ENCODE results near the gene GDPGP1. TPM values are rescaled to one million over a fixed set of nuclear protein-coding genes. Genes with fewer than 3 reads are reported as not detected.

The GDPGP1 gene
- polyA plus RNA-seq, 4 donors: 4.9 to 8.6 (median 6.6) TPM

DNA sequence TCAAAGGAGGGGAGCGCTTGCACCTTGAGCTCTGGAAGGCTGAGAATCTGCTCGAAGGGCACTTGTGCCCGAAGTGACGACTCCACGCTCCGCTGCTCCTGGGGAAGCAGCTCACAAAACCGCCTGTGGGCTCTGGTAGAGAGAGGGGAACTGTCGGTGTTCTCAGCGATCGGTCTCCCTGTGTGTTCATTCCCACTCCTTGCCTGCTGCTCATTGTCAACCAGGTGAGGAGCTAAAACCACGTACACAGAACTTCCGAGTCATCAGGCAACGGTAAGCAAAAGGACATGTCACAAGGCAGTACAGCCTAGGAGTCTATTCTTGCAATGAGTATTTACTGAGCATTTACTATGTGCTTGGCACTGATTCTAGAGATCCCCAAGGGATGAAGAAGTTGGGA lies 1.8 kb upstream of the GDPGP1 start:
- 68 to 80% (median 75%) methylated on average over 13 of the region's 13 CpGs for WGBS, 3 donors
- Histone ChIP-seq H3K4me3 (ENCODE audit: low read depth in 1 of 3, low read length in 3 of 3) (peak overlapping the region in 2 of 3 donors; percentile 82 to 84), H3K36me3 (ENCODE audit: control insufficient read depth in 3 of 3, insufficient read depth in 2 of 3, low read depth in 1 of 3, low read length in 3 of 3) (peaks cover 14 to 57% (median 24%) of the 10 kb centered on the region in 3 donors), H3K27me3 (ENCODE audit: control insufficient read depth in 3 of 3, insufficient read depth in 3 of 3, low read length in 3 of 3) (no peaks in the 10 kb centered on the region), H3K27ac (ENCODE audit: low read depth in 1 of 3, low read length in 2 of 3) (peak overlapping the region in 2 of 3 donors; percentile 94 to 95), H3K9me3 (ENCODE audit: control insufficient read depth in 2 of 2, insufficient read depth in 1 of 2, low read depth in 1 of 2, low read length in 1 of 2) (no peaks in the 10 kb centered on the region), H3K4me1 (ENCODE audit: control insufficient read depth in 3 of 3, insufficient read depth in 2 of 3, low read depth in 1 of 3, low read length in 2 of 3) (peaks cover 2 to 37% (median 4%) of the 10 kb centered on the region in 3 donors)
- FAIRE-seq (no peak), DNase-seq (no peak)

- peak overlapping the region; percentile 94 to 99 (median 95) for H3K27ac ChIP-seq (ENCODE audit: low read depth in 1 of 3, low read length in 2 of 3)
- WGBS, 3 donors: 1 to 8% (median 4%) methylated on average over 9 of the region's 9 CpGs
- no peak for DNase-seq
- H3K36me3 ChIP-seq (ENCODE audit: control insufficient read depth in 3 of 3, insufficient read depth in 2 of 3, low read depth in 1 of 3, low read length in 3 of 3): peaks cover 14 to 56% (median 20%) of the 10 kb centered on the region in 3 donors
- H3K9me3 ChIP-seq (ENCODE audit: control insufficient read depth in 2 of 2, insufficient read depth in 1 of 2, low read depth in 1 of 2, low read length in 1 of 2): no peaks in the 10 kb centered on the region
- H3K4me3 ChIP-seq (ENCODE audit: low read depth in 1 of 3, low read length in 3 of 3): peak overlapping the region; percentile 82 to 90 (median 84)
- H3K27me3 ChIP-seq (ENCODE audit: control insufficient read depth in 3 of 3, insufficient read depth in 3 of 3, low read length in 3 of 3): no peaks in the 10 kb centered on the region
- FAIRE-seq: no peak
- H3K4me1 ChIP-seq (ENCODE audit: control insufficient read depth in 3 of 3, insufficient read depth in 2 of 3, low read depth in 1 of 3, low read length in 2 of 3): peaks cover 2 to 37% (median 4%) of the 10 kb centered on the region in 3 donors
Measured at GRCh38 chr15:90232941-90233386, 1.0 kb upstream of the GDPGP1 start.

DNA sequence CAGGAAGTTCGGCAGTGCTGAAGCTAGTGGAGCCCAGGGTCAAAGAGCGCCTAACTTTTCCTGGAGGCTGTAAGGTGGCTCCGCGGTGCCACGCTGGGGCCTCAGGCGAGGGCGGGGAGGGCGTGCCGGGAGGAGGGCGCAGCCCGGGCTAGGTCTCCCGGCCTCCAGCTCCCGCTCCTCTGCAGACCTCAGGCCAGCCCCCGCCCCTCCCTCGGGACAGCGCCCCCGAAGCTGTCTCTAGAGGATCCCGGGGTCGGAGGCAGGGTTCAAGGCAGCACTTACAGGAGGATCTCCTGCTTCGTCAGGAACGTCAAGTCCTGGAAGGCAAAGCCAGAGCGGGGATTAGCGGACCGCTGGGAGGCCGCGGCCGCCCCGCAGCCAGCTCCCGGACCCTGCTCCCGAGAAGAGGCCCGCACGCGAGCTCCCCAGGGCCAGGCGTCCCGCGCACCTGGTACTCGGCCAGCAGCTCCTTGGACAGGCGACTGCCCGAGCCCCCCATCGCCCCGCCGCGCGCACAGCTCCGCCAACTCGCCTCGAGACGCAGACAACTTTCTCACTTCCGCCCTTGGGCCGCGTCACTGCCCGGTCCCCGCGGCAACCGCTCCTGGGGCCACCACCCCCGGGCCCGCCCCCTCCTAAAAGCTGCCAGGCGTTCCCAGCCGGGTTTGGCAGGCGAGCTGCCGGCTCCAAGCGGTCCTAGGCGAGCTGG lies 468 bp upstream of the GDPGP1 start, which contains the start of gene CIB1:
TSS of gene CIB1 (minus strand) at position 555 of the 709 bp plus-strand sequence. CDS start at position 499, 56 bp downstream.
- FAIRE-seq: no peak

GRCh38 chr15:90239371-90239770 lies 5.4 kb downstream of the GDPGP1 start:
- WGBS, 3 donors: 79 to 84% (median 81%) methylated on average over 3 of the region's 3 CpGs
- FAIRE-seq: no peak
- H3K9me3 ChIP-seq (ENCODE audit: control insufficient read depth in 2 of 2, insufficient read depth in 1 of 2, low read depth in 1 of 2, low read length in 1 of 2): no peaks in the 10 kb centered on the region

More for the DNA sequence above, 468 bp upstream of the GDPGP1 start, which contains the start of gene CIB1:
- no peaks in the 10 kb centered on the region for H3K27me3 ChIP-seq (ENCODE audit: control insufficient read depth in 3 of 3, insufficient read depth in 3 of 3, low read length in 3 of 3)
- DNase-seq: peak; percentile 90 to 98
- peak within 1 kb of the TSS; percentile 82 to 93 (median 90) for H3K4me3 ChIP-seq (ENCODE audit: low read depth in 1 of 3, low read length in 3 of 3)
- peak within 1 kb of the TSS; percentile 94 to 99 (median 95) for H3K27ac ChIP-seq (ENCODE audit: low read depth in 1 of 3, low read length in 2 of 3)
- WGBS, 3 donors: 0 to 1% (median 0%) methylated on average over 40 to 63 of the region's 63 CpGs
- no peaks in the 10 kb centered on the region for H3K9me3 ChIP-seq (ENCODE audit: control insufficient read depth in 2 of 2, insufficient read depth in 1 of 2, low read depth in 1 of 2, low read length in 1 of 2)
- peaks cover 13 to 54% (median 14%) of the 10 kb centered on the region in 3 donors for H3K36me3 ChIP-seq (ENCODE audit: control insufficient read depth in 3 of 3, insufficient read depth in 2 of 3, low read depth in 1 of 3, low read length in 3 of 3)
- H3K4me1 ChIP-seq (ENCODE audit: control insufficient read depth in 3 of 3, insufficient read depth in 2 of 3, low read depth in 1 of 3, low read length in 2 of 3): peaks cover 2 to 37% (median 4%) of the 10 kb centered on the region in 3 donors

GRCh38 chr15:90240856-90241255 lies 6.8 kb downstream of the GDPGP1 start:
- no peak overlapping the region for H3K4me3 ChIP-seq (ENCODE audit: low read depth in 1 of 3, low read length in 3 of 3)
- FAIRE-seq: no peak
- DNase-seq: no peak
- no peaks in the 10 kb centered on the region for H3K4me1 ChIP-seq (ENCODE audit: control insufficient read depth in 3 of 3, insufficient read depth in 2 of 3, low read depth in 1 of 3, low read length in 2 of 3)
- H3K27me3 ChIP-seq (ENCODE audit: control insufficient read depth in 3 of 3, insufficient read depth in 3 of 3, low read length in 3 of 3): no peaks in the 10 kb centered on the region
- 82 to 90% (median 89%) methylated on average over 8 of the region's 8 CpGs for WGBS, 3 donors
- no peak overlapping the region for H3K27ac ChIP-seq (ENCODE audit: low read depth in 1 of 3, low read length in 2 of 3)
- no peaks in the 10 kb centered on the region for H3K9me3 ChIP-seq (ENCODE audit: control insufficient read depth in 2 of 2, insufficient read depth in 1 of 2, low read depth in 1 of 2, low read length in 1 of 2)
- peaks cover 0 to 46% (median 11%) of the 10 kb centered on the region in 3 donors for H3K36me3 ChIP-seq (ENCODE audit: control insufficient read depth in 3 of 3, insufficient read depth in 2 of 3, low read depth in 1 of 3, low read length in 3 of 3)

More at GRCh38 chr15:90239371-90239770, 5.4 kb downstream of the GDPGP1 start:
- no peak overlapping the region for H3K4me3 ChIP-seq (ENCODE audit: low read depth in 1 of 3, low read length in 3 of 3)
- H3K4me1 ChIP-seq (ENCODE audit: control insufficient read depth in 3 of 3, insufficient read depth in 2 of 3, low read depth in 1 of 3, low read length in 2 of 3): peaks cover 0 to 7% (median 4%) of the 10 kb centered on the region in 3 donors
- H3K36me3 ChIP-seq (ENCODE audit: control insufficient read depth in 3 of 3, insufficient read depth in 2 of 3, low read depth in 1 of 3, low read length in 3 of 3): peaks cover 0 to 47% (median 11%) of the 10 kb centered on the region in 3 donors
- no peaks in the 10 kb centered on the region for H3K27me3 ChIP-seq (ENCODE audit: control insufficient read depth in 3 of 3, insufficient read depth in 3 of 3, low read length in 3 of 3)
- DNase-seq: no peak
- H3K27ac ChIP-seq (ENCODE audit: low read depth in 1 of 3, low read length in 2 of 3): no peak overlapping the region

- DNase-seq: no peak
Measured at GRCh38 chr15:90241343-90242192, 7.6 kb downstream of the GDPGP1 start.

GRCh38 chr15:90243943-90244639 lies 10.1 kb downstream of the GDPGP1 start:
- peaks cover 0 to 30% (median 7%) of the 10 kb centered on the region in 3 donors for H3K36me3 ChIP-seq (ENCODE audit: control insufficient read depth in 3 of 3, insufficient read depth in 2 of 3, low read depth in 1 of 3, low read length in 3 of 3)
- no peaks in the 10 kb centered on the region for H3K9me3 ChIP-seq (ENCODE audit: control insufficient read depth in 2 of 2, insufficient read depth in 1 of 2, low read depth in 1 of 2, low read length in 1 of 2)
- FAIRE-seq (no peak), DNase-seq (no peak)
- H3K27ac ChIP-seq (ENCODE audit: low read depth in 1 of 3, low read length in 2 of 3): no peak overlapping the region
- no peak overlapping the region for H3K4me3 ChIP-seq (ENCODE audit: low read depth in 1 of 3, low read length in 3 of 3)
- peaks cover 0 to 6% (median 0%) of the 10 kb centered on the region in 3 donors for H3K4me1 ChIP-seq (ENCODE audit: control insufficient read depth in 3 of 3, insufficient read depth in 2 of 3, low read depth in 1 of 3, low read length in 2 of 3)
- 73 to 81% (median 75%) methylated on average over 10 of the region's 10 CpGs for WGBS, 3 donors
- no peaks in the 10 kb centered on the region for H3K27me3 ChIP-seq (ENCODE audit: control insufficient read depth in 3 of 3, insufficient read depth in 3 of 3, low read length in 3 of 3)

More at GRCh38 chr15:90241343-90242192, 7.6 kb downstream of the GDPGP1 start:
- peaks cover 0 to 42% (median 9%) of the 10 kb centered on the region in 3 donors for H3K36me3 ChIP-seq (ENCODE audit: control insufficient read depth in 3 of 3, insufficient read depth in 2 of 3, low read depth in 1 of 3, low read length in 3 of 3)
- no peaks in the 10 kb centered on the region for H3K27me3 ChIP-seq (ENCODE audit: control insufficient read depth in 3 of 3, insufficient read depth in 3 of 3, low read length in 3 of 3)
- 84 to 87% (median 86%) methylated on average over 22 of the region's 22 CpGs for WGBS, 3 donors
- H3K27ac ChIP-seq (ENCODE audit: low read depth in 1 of 3, low read length in 2 of 3): no peak overlapping the region
- no peaks in the 10 kb centered on the region for H3K9me3 ChIP-seq (ENCODE audit: control insufficient read depth in 2 of 2, insufficient read depth in 1 of 2, low read depth in 1 of 2, low read length in 1 of 2)
- H3K4me1 ChIP-seq (ENCODE audit: control insufficient read depth in 3 of 3, insufficient read depth in 2 of 3, low read depth in 1 of 3, low read length in 2 of 3): no peaks in the 10 kb centered on the region
- no peak for FAIRE-seq
- H3K4me3 ChIP-seq (ENCODE audit: low read depth in 1 of 3, low read length in 3 of 3): no peak overlapping the region

Data from small intestine (tissue), 7 donors.